DMS 273 (cell line): Measurements from ENCODE around the gene CHD9.
"Not testable (repeated sequence)": the region's sequence is repeated elsewhere in the genome, so short reads cannot be mapped to it uniquely, and the experiment has no call there.

Experiments
- DNase-seq: peaks from one replicate; lab custom pipeline; 2025; ENCODE audit not compliant: unreplicated experiment; lab: John Stamatoyannopoulos, UW

CHD9 gene

DNA sequence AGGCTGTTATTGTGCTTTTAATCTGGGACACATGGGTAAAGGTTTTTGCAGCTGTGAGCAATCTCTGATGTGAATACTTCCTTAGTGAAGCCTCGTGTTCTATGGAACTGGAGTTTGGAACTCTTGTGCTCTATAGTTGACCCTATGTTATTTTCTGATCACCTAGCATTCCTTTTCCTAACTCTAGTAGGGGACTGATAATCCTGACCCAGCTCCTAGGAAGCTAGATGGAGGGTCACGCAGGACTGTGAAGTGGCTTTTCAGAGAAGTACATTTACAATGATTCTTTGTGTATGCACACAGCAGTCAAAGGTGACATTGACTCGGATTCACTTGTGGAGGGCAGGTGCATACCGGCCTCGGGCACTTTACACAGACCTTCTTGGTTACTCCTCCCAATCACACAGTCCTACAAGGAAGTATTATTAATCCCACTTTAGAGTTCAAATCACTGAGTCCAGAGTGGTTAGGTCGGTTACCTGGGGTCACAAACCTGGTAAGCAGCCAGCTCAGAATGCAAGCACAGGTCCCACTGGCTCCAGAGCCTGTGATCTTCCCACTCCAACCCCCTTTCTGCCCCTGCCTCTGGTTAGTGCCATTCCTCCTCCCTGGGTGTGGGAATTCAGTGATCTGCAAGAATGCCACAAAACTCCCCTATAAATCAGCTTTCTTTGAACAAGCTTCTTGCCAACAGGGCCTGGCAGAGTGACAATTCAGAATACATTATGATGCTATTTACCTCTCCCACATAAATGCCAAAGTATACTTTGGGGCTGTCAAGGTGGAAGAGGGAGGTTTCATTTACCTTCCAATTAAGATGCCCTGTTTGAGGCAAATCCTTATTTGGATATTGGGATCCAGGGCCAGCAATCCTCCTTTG, 9.2 kb upstream of the CHD9 start:
- no peak for DNase-seq

GRCh38 chr16:53047515-53047914, 7.3 kb upstream of the CHD9 start:
- DNase-seq: not testable (repeated sequence)

DNA sequence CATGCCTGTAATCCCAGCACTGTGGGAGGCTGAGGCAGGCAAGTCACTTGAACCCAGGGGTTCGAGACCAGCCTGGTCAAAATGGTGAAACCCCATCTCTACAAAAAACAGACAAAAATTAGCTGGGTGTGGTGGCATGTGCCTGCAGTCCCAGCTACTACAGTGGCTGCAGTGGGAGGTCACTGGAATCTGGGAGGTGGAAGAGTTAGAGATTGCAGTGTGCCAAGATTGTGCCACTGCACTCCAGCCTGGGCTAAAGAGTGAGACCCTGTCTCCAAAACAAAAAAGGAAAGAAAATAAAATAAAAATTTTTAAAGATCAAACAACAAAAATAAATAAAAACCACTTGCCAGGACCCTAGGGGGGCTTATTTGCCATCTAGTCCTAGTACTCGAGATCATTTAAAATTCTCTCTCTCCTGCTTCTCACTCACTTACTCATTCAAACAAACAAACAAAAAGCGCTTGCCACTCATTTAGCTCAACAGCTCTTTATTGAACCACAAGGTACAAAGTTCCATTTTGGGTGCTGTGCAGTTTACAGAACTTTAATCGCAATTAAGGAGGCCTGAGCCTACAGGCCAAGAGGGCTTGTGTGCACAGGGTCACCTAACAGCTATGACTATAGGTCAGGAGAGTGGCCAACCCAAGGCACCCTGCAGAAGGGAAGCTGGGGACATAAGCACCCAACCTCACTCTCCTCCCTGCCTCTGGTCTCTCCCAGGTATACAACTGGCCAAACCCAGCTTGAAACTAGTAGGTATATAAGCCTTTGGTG, 6.5 kb upstream of the CHD9 start:
- DNase-seq: no peak

DNA sequence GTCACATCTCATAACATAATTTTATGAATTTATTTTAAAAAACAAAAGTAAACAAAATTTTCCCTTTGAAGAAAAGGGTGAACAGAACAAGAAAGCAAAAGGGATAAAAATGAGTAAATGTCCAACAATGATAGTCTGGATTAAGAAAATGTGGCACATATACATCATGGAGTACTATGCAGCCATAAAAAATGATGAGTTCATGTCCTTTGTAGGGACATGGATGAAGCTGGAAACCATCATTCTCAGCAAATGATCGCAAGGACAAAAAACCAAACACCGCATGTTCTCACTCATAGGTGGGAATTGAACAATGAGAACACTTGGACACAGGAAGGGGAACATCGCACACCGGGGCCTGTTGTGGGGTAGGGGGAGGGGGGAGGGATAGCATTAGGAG, 3.5 kb upstream of the CHD9 start:
- DNase-seq: not testable (repeated sequence)

- DNase-seq: peak; percentile 76
Measured at GRCh38 chr16:53052519-53053501, 2.0 kb upstream of the CHD9 start, which contains the start of gene CHD9NB. Gene CHD9NB, minus strand, starts transcription at chr16:53052897. Its CDS starts 8,739 bp downstream, at chr16:53044158.

DNA sequence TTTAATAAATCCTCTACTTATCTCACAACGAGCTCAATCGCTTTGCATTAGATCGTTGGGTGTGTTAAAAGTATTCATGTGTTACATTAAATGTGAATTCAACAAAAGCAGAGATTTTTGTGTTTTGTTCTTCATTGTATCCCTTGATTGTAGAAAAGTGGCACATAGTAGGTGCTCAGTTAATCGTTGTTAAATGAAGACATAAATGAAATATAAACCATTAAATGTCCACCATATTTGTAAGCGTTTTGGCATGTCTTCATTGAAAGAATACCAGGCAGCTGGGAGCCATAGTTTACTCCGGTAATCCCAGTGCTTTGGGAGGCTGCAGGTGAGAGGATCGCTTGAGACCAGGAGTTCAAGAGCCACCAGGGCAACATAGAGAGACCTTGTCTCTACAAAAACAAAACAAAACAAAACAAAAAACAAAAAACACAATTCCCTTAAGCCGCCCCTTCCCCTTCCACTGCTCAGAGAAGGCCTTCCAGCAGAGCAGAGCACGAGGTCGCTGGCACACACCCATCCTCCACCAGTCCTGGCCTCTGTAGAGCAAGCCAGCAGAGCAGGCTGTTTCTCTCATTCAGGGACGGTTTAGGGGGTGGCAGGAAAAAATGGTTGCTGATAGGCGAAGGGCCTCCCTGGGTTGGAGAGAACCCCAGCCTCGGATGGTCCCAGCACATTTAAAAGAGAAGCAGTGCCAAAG, 673 bp upstream of the CHD9 start:
- DNase-seq: peak; percentile 70

- peak; percentile 85 for DNase-seq
Measured at GRCh38 chr16:53055541-53056391, 975 bp downstream of the CHD9 start.

DNA sequence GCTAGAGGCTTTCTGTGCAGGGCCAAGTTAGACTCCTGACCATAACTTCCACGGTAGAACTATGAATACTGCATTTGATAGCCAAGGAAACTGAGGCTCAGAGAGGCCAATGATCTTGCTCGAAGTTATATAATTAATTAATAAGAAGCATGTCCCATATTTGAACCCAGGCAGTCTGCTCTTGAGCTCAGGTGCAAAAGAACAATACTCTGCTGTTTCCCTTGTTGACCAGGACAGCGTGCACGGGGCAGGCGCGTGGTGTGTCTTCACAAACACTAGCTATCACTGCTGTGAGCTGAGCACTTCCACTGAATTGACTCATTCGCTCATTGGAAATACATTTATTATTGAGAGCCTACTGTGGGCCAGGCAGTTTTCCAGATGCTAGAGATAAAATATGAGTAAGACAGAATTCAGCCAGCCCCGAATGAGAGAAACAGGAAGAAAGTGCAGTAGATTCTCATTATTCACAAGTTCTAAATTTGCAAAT, 1.6 kb downstream of the CHD9 start:
- DNase-seq: no peak

DNA sequence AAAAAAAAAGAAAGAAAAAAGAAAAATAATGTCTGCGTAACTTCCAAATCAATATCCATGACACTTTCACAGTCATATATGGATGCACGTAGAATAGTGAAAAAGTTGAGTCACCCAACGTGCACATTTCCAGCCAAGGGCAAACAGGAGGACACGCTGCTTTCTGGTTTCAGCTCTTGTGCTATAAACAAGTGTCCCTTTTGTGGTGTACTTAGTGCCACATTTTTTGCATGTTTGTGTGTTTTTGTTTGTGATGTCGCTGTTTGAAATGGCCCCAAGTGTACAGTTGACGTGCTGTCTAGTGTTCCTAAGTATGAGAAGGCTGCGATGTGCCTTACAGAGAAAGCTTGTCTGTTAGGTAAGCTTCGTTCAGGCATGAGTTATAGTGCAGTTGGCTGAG, 2.9 kb downstream of the CHD9 start:
- no peak for DNase-seq

DNA sequence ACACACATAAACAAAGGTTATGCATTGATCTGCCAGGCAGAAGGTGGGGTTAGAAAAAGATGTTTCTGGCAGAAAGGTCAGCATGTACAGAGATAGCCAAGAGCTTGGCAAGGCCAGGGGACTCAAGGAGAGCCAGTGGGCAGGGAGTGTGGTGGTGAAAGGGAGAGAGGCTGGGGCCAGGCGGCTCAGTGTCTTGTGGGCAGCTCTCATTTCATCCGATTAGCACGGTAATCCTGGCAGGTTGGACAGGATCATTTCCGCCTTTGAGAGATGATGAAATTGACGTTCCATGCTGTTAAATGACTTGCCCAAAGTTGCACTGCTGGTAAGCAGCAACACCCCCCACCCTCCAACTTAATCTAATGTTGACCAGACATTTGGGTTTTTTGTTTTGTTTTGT, 3.6 kb downstream of the CHD9 start:
- DNase-seq: no peak

DNA sequence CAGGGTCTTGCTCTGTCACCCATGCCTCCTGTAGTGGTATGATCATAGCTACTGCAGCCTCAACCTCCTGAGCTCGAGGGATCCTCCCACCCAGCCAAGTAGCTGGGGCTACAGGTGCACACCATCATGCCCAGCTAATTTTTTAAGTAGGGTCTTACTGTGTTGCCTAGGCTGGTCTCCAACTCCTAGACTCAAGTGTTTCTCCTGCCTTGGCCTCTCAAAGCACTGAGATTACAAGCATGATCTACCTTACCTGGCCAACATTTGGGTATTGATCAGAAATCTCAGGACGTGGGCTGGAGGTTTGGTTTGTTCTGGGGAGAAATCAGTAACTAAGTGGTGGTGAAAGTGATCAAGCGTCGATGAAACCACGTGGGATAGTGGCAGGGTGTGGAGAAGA, 4.1 kb downstream of the CHD9 start:
- no peak for DNase-seq

GRCh38 chr16:53059672-53060071, 4.9 kb downstream of the CHD9 start:
- no peak for DNase-seq

DNA sequence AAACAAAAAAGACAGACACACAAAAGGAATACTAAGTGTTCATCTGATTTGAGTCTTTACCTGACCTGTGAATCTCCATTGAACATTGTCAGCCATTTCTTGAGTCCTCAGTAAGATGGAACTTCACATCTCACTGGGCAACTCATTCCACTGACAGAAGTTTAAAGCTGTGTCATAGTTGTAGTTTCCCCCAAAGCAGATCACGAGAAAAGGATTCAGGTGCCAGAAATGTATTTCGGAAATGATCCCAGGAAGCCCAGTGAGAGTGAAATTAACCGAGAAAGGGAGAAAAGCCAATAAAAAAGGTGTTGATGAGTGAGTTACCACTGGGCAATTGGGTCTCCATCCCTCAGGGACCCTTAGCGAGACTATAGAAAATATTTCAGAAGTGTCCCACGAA, 6.5 kb downstream of the CHD9 start:
- DNase-seq: no peak

GRCh38 chr16:53061701-53062159, 6.9 kb downstream of the CHD9 start:
- no peak for DNase-seq

DNA sequence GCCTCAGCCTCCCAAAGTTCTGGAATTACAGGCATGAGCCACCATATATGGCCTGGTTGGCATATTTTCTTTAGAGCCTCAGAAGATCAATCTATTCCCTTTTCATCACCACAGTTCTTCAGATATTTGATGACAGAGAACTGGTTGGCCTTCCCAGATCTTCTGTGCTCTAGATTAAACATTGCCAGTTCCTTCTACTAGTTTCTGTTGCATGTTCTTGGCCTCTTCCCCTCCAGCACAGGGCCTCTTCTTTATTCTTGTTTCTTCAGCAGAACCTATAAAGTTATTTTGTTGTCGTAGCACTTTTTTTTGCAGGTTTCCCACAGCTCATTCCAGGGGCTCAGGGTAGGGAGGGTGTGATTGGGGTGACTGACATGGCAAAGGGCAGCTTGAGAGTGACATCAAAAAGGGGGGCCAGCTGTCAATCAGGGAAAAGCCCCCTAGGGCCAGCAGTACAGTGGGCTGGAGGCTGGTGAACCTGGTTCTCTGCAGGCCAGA, 9.3 kb downstream of the CHD9 start:
- DNase-seq: no peak

GRCh38 chr16:53065461-53066061, 10.8 kb downstream of the CHD9 start:
- no peak for DNase-seq

DNA sequence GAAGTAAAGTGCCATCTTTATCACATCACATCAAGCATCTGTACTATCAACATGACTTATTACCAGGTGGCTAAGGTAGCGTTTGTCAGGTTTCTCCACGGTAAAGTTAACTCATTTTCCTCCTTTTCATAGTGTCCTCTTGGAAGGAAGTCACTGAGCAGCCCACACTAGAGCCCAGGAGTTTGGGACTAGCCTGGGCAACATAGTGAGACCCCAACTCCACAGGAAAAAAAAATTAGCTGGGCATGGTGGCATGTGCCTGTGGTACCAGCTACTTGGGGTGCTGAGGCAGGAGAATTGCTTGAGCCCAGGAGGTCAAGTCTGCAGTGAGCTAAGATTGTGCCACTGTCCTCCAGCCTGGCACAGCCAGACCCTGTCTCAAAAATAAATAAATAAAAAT, 12.9 kb downstream of the CHD9 start:
- DNase-seq: no peak

- DNase-seq: no peak
Measured at GRCh38 chr16:53068423-53068833, 13.6 kb downstream of the CHD9 start.

DNA sequence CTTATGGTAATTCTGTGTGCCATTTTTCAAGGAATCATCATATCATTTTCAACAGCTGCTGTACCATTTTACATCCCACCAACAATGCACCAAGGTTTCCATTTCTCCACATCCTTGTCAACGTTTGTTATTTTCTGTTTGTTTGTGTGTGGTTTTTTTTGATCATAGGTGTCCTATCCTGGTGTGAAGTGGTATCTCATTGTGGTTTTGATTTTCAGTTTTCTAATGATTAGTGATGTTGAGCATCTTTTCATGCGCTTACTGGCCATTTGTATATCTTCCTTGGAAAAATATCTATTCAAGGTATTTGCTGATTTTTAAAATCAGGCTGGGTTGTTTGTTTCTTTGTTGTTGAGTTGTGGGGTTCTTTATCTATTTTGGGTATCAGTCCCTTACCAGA, 15.0 kb downstream of the CHD9 start:
- DNase-seq: no peak
